Measurements from ENCODE around the gene POU2AF3.

POU2AF3 gene

GRCh38 chr11:111351374-111352055, 53.2 kb downstream of the POU2AF3 start:
- no peaks in the 10 kb centered on the region for H3K36me3 ChIP-seq (ENCODE audit: control insufficient read depth in 5 of 5, insufficient read depth in 5 of 5, low read length in 5 of 5)
- H3K27ac ChIP-seq (ENCODE audit: low read depth, low read length), result no peak overlapping the region
- H3K9me3 ChIP-seq (ENCODE audit: control insufficient read depth in 5 of 5, low read length in 5 of 5), result no peaks in the 10 kb centered on the region
- H3K4me1 ChIP-seq (ENCODE audit: control insufficient read depth in 5 of 5, insufficient read depth in 5 of 5, low read length in 5 of 5), result peaks cover 0 to 10% (median 0%) of the 10 kb centered on the region in 5 donors
- H3K4me3 ChIP-seq (ENCODE audit: low read depth in 1 of 5, low read length in 5 of 5), result no peak overlapping the region
- no peak overlapping the region for H3K9ac ChIP-seq (ENCODE audit: low read length in 5 of 5)
- H3K27me3 ChIP-seq (ENCODE audit: control insufficient read depth in 5 of 5, insufficient read depth in 4 of 5, low read length in 5 of 5), result no peaks in the 10 kb centered on the region

- H3K27me3 ChIP-seq (ENCODE audit: control insufficient read depth in 5 of 5, insufficient read depth in 4 of 5, low read length in 5 of 5), result no peaks in the 10 kb centered on the region
- no peak overlapping the region for H3K4me3 ChIP-seq (ENCODE audit: low read depth in 1 of 5, low read length in 5 of 5)
- H3K9me3 ChIP-seq (ENCODE audit: control insufficient read depth in 5 of 5, low read length in 5 of 5), result no peaks in the 10 kb centered on the region
- H3K9ac ChIP-seq (ENCODE audit: low read length in 5 of 5), result no peak overlapping the region
- H3K27ac ChIP-seq (ENCODE audit: low read depth, low read length), result no peak overlapping the region
- peaks cover 0 to 2% (median 0%) of the 10 kb centered on the region in 5 donors for H3K4me1 ChIP-seq (ENCODE audit: control insufficient read depth in 5 of 5, insufficient read depth in 5 of 5, low read length in 5 of 5)
- no peaks in the 10 kb centered on the region for H3K36me3 ChIP-seq (ENCODE audit: control insufficient read depth in 5 of 5, insufficient read depth in 5 of 5, low read length in 5 of 5)
These were observed 53.9 kb downstream of the POU2AF3 start for GRCh38 chr11:111352231-111352746.

GRCh38 chr11:111352935-111353710, 54.8 kb downstream of the POU2AF3 start:
- no peaks in the 10 kb centered on the region for H3K9me3 ChIP-seq (ENCODE audit: control insufficient read depth in 5 of 5, low read length in 5 of 5)
- no peak overlapping the region for H3K9ac ChIP-seq (ENCODE audit: low read length in 5 of 5)
- no peak overlapping the region for H3K4me3 ChIP-seq (ENCODE audit: low read depth in 1 of 5, low read length in 5 of 5)
- no peaks in the 10 kb centered on the region for H3K4me1 ChIP-seq (ENCODE audit: control insufficient read depth in 5 of 5, insufficient read depth in 5 of 5, low read length in 5 of 5)
- H3K27me3 ChIP-seq (ENCODE audit: control insufficient read depth in 5 of 5, insufficient read depth in 4 of 5, low read length in 5 of 5), result no peaks in the 10 kb centered on the region
- no peak overlapping the region for H3K27ac ChIP-seq (ENCODE audit: low read depth, low read length)
- no peaks in the 10 kb centered on the region for H3K36me3 ChIP-seq (ENCODE audit: control insufficient read depth in 5 of 5, insufficient read depth in 5 of 5, low read length in 5 of 5)

- Histone ChIP-seq H3K4me3 (ENCODE audit: low read depth in 1 of 5, low read length in 5 of 5) (no peak overlapping the region), H3K27ac (ENCODE audit: low read depth, low read length) (no peak overlapping the region), H3K27me3 (ENCODE audit: control insufficient read depth in 5 of 5, insufficient read depth in 4 of 5, low read length in 5 of 5) (no peaks in the 10 kb centered on the region), H3K4me1 (ENCODE audit: control insufficient read depth in 5 of 5, insufficient read depth in 5 of 5, low read length in 5 of 5) (no peaks in the 10 kb centered on the region), H3K9me3 (ENCODE audit: control insufficient read depth in 5 of 5, low read length in 5 of 5) (no peaks in the 10 kb centered on the region), H3K9ac (ENCODE audit: low read length in 5 of 5) (no peak overlapping the region), H3K36me3 (ENCODE audit: control insufficient read depth in 5 of 5, insufficient read depth in 5 of 5, low read length in 5 of 5) (no peaks in the 10 kb centered on the region)
These were observed 55.6 kb downstream of the POU2AF3 start for GRCh38 chr11:111353776-111354600.

- Histone ChIP-seq H3K27ac (ENCODE audit: low read depth, low read length) (no peak overlapping the region), H3K27me3 (ENCODE audit: control insufficient read depth in 5 of 5, insufficient read depth in 4 of 5, low read length in 5 of 5) (no peaks in the 10 kb centered on the region), H3K4me1 (ENCODE audit: control insufficient read depth in 5 of 5, insufficient read depth in 5 of 5, low read length in 5 of 5) (no peaks in the 10 kb centered on the region), H3K36me3 (ENCODE audit: control insufficient read depth in 5 of 5, insufficient read depth in 5 of 5, low read length in 5 of 5) (no peaks in the 10 kb centered on the region), H3K9ac (ENCODE audit: low read length in 5 of 5) (no peak overlapping the region), H3K4me3 (ENCODE audit: low read depth in 1 of 5, low read length in 5 of 5) (no peak overlapping the region), H3K9me3 (ENCODE audit: control insufficient read depth in 5 of 5, low read length in 5 of 5) (no peaks in the 10 kb centered on the region)
These were observed 56.2 kb downstream of the POU2AF3 start for GRCh38 chr11:111354601-111354891.

GRCh38 chr11:111355101-111355500, 56.8 kb downstream of the POU2AF3 start:
- Histone ChIP-seq H3K27me3 (ENCODE audit: control insufficient read depth in 5 of 5, insufficient read depth in 4 of 5, low read length in 5 of 5) (no peaks in the 10 kb centered on the region), H3K4me1 (ENCODE audit: control insufficient read depth in 5 of 5, insufficient read depth in 5 of 5, low read length in 5 of 5) (no peaks in the 10 kb centered on the region), H3K9ac (ENCODE audit: low read length in 5 of 5) (no peak overlapping the region), H3K4me3 (ENCODE audit: low read depth in 1 of 5, low read length in 5 of 5) (no peak overlapping the region), H3K27ac (ENCODE audit: low read depth, low read length) (no peak overlapping the region), H3K36me3 (ENCODE audit: control insufficient read depth in 5 of 5, insufficient read depth in 5 of 5, low read length in 5 of 5) (no peaks in the 10 kb centered on the region), H3K9me3 (ENCODE audit: control insufficient read depth in 5 of 5, low read length in 5 of 5) (no peaks in the 10 kb centered on the region)

GRCh38 chr11:111355956-111356659, 57.8 kb downstream of the POU2AF3 start:
- Histone ChIP-seq H3K4me1 (ENCODE audit: control insufficient read depth in 5 of 5, insufficient read depth in 5 of 5, low read length in 5 of 5) (no peaks in the 10 kb centered on the region), H3K9me3 (ENCODE audit: control insufficient read depth in 5 of 5, low read length in 5 of 5) (no peaks in the 10 kb centered on the region), H3K36me3 (ENCODE audit: control insufficient read depth in 5 of 5, insufficient read depth in 5 of 5, low read length in 5 of 5) (no peaks in the 10 kb centered on the region), H3K4me3 (ENCODE audit: low read depth in 1 of 5, low read length in 5 of 5) (no peak overlapping the region), H3K9ac (ENCODE audit: low read length in 5 of 5) (no peak overlapping the region), H3K27me3 (ENCODE audit: control insufficient read depth in 5 of 5, insufficient read depth in 4 of 5, low read length in 5 of 5) (no peaks in the 10 kb centered on the region), H3K27ac (ENCODE audit: low read depth, low read length) (no peak overlapping the region)

- H3K27ac ChIP-seq (ENCODE audit: low read depth, low read length), result no peak overlapping the region
- no peaks in the 10 kb centered on the region for H3K9me3 ChIP-seq (ENCODE audit: control insufficient read depth in 5 of 5, low read length in 5 of 5)
- no peak overlapping the region for H3K4me3 ChIP-seq (ENCODE audit: low read depth in 1 of 5, low read length in 5 of 5)
- H3K9ac ChIP-seq (ENCODE audit: low read length in 5 of 5), result no peak overlapping the region
- no peaks in the 10 kb centered on the region for H3K4me1 ChIP-seq (ENCODE audit: control insufficient read depth in 5 of 5, insufficient read depth in 5 of 5, low read length in 5 of 5)
- H3K27me3 ChIP-seq (ENCODE audit: control insufficient read depth in 5 of 5, insufficient read depth in 4 of 5, low read length in 5 of 5), result no peaks in the 10 kb centered on the region
- no peaks in the 10 kb centered on the region for H3K36me3 ChIP-seq (ENCODE audit: control insufficient read depth in 5 of 5, insufficient read depth in 5 of 5, low read length in 5 of 5)
These were observed 58.3 kb downstream of the POU2AF3 start for GRCh38 chr11:111356660-111357048.

GRCh38 chr11:111357150-111358037, 59.0 kb downstream of the POU2AF3 start:
- Histone ChIP-seq H3K36me3 (ENCODE audit: control insufficient read depth in 5 of 5, insufficient read depth in 5 of 5, low read length in 5 of 5) (no peaks in the 10 kb centered on the region), H3K9me3 (ENCODE audit: control insufficient read depth in 5 of 5, low read length in 5 of 5) (no peaks in the 10 kb centered on the region), H3K4me3 (ENCODE audit: low read depth in 1 of 5, low read length in 5 of 5) (no peak overlapping the region), H3K9ac (ENCODE audit: low read length in 5 of 5) (no peak overlapping the region), H3K4me1 (ENCODE audit: control insufficient read depth in 5 of 5, insufficient read depth in 5 of 5, low read length in 5 of 5) (no peaks in the 10 kb centered on the region), H3K27me3 (ENCODE audit: control insufficient read depth in 5 of 5, insufficient read depth in 4 of 5, low read length in 5 of 5) (no peaks in the 10 kb centered on the region), H3K27ac (ENCODE audit: low read depth, low read length) (no peak overlapping the region)
